HG03175 (cell line): ENCODE data around the gene GPR32.
"Not testable (repeated sequence)": the region's sequence is repeated elsewhere in the genome, so short reads cannot be mapped to it uniquely, and the experiment has no call there.

Experiments used
- ATAC-seq: cut with Tn5 transposase; IDR thresholded peaks from one replicate; pipeline ENCODE4 v1.9.1; 2021; ENCODE audit warnings: mild to moderate bottlenecking, moderate library complexity; ENCODE audit not compliant: unreplicated experiment

The GPR32 gene

GRCh38 chr19:50779504-50780457 lies 9.5 kb downstream of the GPR32 start:
- no peak for ATAC-seq

- ATAC-seq: no peak
These were observed 10.6 kb downstream of the GPR32 start for GRCh38 chr19:50780753-50781435.

- ATAC-seq: not testable (repeated sequence)
These were observed 13.5 kb downstream of the GPR32 start for GRCh38 chr19:50783848-50784152.

GRCh38 chr19:50784710-50785109 lies 14.4 kb downstream of the GPR32 start:
- no peak for ATAC-seq

GRCh38 chr19:50785329-50785728 lies 15.1 kb downstream of the GPR32 start:
- no peak for ATAC-seq

- no peak for ATAC-seq
These were observed 20.1 kb downstream of the GPR32 start, which contains the start of gene ACP4 for GRCh38 chr19:50790396-50790795. Gene ACP4, plus strand, starts transcription at chr19:50790415. Its CDS starts 0 bp downstream, at chr19:50790415.

GRCh38 chr19:50790922-50791467 lies 20.7 kb downstream of the GPR32 start:
- no peak for ATAC-seq

GRCh38 chr19:50791594-50792271 lies 21.5 kb downstream of the GPR32 start:
- no peak for ATAC-seq

- no peak for ATAC-seq
These were observed 22.3 kb downstream of the GPR32 start for GRCh38 chr19:50792272-50793250.

- ATAC-seq: no peak
These were observed 23.3 kb downstream of the GPR32 start for GRCh38 chr19:50793558-50794065.

GRCh38 chr19:50794074-50794875 lies 24.0 kb downstream of the GPR32 start:
- ATAC-seq: no peak

GRCh38 chr19:50794876-50795663 lies 24.8 kb downstream of the GPR32 start:
- ATAC-seq: no peak

GRCh38 chr19:50795664-50796073 lies 25.4 kb downstream of the GPR32 start:
- ATAC-seq: no peak

GRCh38 chr19:50796128-50796633 lies 25.9 kb downstream of the GPR32 start:
- no peak for ATAC-seq

- no peak for ATAC-seq
These were observed 26.6 kb downstream of the GPR32 start for GRCh38 chr19:50796634-50797428.

GRCh38 chr19:50797429-50797780 lies 27.1 kb downstream of the GPR32 start:
- ATAC-seq: no peak
